Epidermal melanocyte (primary cell): Measurements from ENCODE around the gene ANKRD39.

Source experiments
- DNase-seq: peaks from one replicate; pipeline ENCODE4 v3.0.0; 2011; ENCODE audit warnings: low spot score; ENCODE audit not compliant: insufficient read length

Gene ANKRD39

GRCh38 chr2:96859099-96859649 lies 1.4 kb upstream of the ANKRD39 start:
- DNase-seq: no peak

GRCh38 chr2:96856776-96857666 lies 795 bp downstream of the ANKRD39 start:
- DNase-seq: no peak

- DNase-seq: no peak
Measured at GRCh38 chr2:96853321-96853720, 4.5 kb downstream of the ANKRD39 start.

- DNase-seq: no peak
Measured at GRCh38 chr2:96852667-96853066, 5.1 kb downstream of the ANKRD39 start.

GRCh38 chr2:96848264-96848663 lies 9.6 kb downstream of the ANKRD39 start:
- no peak for DNase-seq

- no peak for DNase-seq
Measured at GRCh38 chr2:96847586-96847985, 10.2 kb downstream of the ANKRD39 start.

DNA sequence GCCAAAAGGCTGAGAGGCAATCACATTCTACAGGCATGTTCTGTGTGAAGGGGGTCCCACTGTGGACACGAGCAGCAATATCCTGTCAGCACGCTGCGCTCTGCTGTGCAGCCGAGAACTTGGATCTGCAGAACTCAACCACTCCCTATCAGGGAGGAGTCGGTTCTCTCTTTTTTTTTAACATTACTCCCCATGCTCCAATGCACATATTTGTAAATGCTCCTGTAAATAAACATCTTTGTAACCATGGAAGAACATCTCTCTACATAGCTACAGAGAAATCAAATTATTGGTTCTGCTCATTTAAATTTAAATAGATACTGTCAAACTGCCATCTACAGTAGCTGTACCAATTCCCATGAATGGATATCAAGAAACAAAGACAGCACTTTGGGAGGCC lies 11.0 kb downstream of the ANKRD39 start:
- no peak for DNase-seq

DNA sequence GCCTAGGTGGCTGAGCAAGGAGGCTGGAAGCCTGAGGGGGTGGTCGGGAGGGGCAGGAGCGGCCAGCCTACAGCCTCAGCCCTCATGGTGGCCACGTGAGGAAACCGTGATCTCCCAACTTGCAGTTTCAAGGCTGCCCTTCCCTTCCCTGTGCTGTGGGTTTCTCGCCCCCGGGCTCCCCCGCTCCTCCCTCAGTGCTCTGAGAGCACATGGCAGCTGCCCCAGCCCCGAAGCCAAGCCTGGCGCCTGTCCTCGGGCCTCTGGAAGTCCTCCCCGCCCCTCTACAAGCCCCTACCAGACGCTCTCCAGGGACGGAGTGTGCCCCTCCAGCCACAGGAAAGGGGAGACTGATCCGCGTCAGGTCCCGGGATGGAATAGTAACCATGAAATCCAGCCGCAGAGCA lies 13.4 kb downstream of the ANKRD39 start:
- DNase-seq: no peak

DNA sequence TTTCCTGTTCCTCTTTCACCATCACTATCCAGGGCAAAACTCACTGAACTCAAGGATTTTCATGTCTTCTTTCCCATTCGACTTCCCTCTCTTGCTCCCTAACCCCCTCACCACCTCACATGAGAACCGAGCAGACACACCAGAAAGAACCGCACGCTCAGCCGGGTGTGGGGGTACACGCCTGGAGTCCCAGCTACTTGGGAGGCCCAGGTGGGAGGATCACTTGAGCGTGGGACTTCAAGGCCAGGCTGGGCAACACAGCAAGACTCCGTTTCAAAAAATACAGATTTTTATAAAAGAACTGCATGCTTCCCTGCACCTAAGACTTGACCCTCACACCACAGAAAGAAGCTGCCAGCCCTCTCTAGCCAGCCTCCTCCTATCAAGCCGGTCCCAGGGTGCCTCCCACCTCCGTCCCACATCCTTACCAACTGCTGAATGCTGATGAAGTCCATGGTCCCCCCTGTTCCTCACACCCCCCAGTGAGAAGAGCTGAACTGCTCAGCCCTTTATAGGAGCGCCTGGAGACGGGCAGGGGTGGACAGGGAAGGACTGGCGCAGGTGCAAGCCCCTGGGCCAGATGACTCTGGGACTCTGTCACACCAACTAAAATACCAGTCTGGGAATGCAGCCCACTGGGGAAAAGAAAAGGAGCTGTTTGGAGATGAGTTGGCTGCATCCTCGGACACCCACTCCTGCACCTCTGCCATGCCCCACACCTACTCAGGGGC lies 14.1 kb downstream of the ANKRD39 start, which contains the start of gene ANKRD23:
TSS of gene ANKRD23 (minus strand) at position 484 of the 731 bp plus-strand sequence. CDS start at position 455, 29 bp downstream.
- no peak for DNase-seq

- no peak for DNase-seq
Measured at GRCh38 chr2:96842600-96842999, 15.2 kb downstream of the ANKRD39 start.

DNA sequence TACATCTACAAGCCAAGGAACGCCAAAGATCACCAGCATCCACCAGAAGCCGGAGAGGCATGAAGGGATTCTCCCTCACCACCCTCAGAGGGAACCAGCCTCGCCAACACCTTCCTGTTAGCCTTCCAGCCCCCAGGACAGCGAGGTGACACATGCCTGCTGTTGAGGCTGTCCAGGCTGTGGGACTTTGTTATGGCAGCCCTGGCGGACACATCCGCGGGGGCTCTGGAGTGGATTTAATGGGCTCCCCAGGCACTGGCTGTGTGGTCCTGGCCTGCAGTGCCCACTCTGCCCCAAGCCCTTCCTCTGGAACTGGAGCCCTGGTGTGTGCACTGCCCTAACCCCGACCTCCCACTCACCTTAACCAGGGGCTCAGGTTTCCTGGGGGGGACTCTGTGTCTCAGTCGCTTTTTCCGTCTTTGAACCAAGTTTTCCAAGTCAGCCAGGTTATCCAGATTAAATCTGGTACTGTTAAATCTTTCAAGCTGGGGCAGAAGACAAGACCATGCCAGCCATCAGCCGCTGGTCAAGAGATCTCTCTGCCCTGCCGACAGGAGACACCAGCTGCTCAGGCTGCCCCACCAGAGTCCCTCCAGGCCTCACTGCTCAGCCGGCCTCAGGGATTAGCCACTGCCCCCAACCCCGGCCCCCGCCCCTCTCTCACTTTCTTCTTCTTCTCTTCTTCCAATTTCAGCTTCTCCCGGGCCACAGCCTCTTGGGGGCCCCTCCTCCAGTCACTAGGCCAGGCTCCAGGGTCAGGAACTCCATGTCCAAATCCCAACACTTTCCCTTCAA lies 15.9 kb downstream of the ANKRD39 start:
- no peak for DNase-seq

DNA sequence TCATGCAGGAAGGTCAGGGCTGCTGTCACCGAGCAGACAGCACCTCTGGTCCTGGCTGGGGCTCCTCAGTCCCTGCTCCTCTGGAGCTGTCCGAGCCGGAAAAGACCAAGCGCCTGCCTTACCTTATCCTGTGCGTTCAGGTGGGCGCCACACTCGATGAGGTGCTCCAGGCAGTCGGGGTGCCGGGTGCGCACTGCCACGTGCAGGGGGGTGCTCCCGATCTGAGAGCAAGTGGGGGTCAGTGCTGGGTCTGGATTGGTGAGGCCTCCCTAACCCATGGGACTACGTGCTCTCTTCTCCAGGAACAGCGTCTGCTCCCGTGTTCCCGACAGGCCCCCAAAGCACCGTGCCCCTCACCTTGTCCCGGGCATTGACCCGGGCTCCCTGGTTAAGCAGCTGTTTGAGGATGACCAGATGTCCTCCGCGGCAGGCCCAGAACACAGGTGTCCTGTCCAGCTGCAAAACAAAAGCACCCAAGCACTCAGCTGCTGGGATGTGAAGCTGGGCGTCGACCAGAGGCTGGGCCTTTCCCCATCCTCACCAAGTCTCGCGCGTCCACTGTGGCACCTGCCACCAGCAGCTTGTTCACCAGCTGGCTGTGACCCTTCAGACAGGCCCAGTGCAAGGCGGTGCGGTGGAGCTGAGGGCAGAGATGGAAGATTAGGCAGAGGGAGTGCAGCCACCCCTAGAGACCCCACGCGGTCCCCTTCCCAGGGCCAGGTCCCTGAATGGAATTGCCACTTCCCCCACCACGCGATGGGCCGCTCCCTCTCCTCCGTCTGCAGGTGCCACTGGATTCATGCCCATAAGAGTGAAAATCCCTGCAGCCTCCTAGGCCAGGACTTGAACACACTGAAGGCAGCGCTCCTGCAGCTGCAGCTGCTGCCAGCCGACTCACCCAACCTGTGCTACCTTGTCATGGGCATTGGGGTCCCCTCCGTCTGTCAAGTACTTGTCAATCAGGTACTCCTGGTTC lies 17.7 kb downstream of the ANKRD39 start:
- DNase-seq: no peak

DNA sequence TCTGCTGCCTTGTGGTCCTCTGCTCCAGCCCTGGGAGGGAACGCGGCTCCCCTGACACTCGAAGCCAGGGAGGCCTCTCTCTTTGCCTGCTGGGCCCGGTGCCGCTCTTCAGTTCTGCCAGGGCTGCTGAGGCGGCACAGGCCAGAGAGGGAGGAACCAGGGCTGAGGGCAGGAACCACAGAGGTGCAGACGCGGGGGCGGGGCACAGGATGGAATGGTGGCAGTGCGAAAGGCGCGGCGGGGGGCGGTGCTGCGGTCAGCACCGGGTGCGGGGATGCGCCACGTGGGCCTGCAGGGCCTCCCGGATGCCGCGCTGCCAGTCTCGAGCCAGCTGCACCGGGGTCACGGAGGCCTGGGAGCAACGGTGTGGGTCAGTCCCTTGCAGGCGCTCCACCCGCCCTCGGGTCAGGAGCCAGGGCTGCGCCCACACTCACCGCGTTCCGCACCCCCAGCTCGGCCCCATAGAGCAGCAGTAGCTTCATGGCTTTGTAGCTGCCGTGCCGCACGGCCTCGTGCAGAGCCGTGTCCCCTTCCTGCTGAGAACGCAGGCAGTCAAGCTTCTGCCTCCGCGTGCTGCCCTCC lies 18.4 kb downstream of the ANKRD39 start:
- no peak for DNase-seq

DNA sequence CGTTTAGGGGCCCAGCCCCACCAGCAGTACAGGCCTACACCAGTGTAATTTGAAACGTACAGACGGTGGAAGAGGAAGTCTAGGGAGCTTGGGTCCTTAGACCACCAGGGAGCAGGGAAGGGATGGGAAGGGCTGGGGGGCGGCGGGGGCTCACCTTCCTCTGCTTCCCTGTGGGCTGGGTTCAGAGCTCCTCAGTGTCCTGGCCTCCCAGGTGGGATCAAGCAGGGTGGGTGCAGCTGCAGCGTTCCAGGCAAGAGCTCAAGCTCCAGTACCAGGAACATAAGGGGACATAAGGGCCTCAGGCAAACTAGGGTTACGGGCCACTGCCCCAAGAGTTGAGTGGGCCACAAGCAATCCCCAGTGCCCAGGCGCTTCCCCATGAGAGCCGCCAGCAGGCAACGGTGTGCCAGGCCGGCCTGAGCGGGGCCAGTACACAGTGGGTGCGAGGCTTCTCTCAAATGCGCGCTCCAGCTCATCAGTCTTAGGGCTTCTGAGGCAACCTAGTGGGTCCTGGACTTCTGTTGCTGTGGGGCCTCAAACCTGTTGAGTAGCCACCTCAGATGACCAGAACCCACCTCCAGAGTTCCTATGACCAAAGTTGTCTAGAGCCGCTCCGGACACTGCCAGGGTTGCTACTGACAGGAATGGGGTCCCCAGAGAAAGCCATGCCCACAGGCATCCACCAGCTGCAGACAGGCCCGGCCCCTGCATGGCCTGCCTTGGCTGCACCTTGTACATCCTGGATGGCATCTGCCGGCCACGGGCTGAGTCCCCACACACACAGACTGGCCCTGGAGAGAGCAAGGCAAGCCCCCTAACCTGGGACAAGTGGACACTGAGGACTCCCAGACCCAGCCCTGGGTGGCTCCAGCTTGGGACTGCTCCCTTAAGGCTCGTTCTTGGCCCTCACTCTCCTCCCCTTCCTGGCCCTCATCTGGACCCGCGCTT lies 19.2 kb downstream of the ANKRD39 start:
- DNase-seq: no peak

GRCh38 chr2:96837575-96837974 lies 20.2 kb downstream of the ANKRD39 start:
- no peak for DNase-seq

DNA sequence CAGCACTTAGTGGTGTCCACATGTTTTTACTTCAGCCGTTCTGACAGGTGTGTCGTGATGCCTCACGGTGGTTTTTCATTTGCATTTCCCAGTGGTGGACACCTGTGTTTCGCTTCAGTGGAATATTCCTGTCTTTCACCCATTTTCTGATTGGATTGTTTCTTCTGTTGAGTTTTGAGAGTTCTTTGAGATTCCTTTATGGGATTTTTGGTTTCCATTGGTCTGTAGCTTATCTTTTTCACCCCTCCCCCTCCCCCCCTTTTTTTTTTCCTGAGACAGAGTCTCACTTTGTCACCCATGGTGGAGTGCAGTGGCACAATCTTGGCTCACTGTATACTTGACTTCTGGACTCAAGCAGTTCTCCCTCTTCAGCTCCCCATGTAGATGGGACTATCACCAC lies 22.0 kb downstream of the ANKRD39 start:
- DNase-seq: no peak

- DNase-seq: peak; percentile 49
Measured at GRCh38 chr2:96832754-96833507, 24.9 kb downstream of the ANKRD39 start.

- no peak for DNase-seq
Measured at GRCh38 chr2:96832408-96832753, 25.4 kb downstream of the ANKRD39 start.
